Esophagus squamous epithelium (tissue), 4 donors: ENCODE data around the gene KCNQ4.

Source experiments
- POLR2A ChIP-seq, 4 donors: fragments of 450-650 bp; IDR thresholded peaks; one replicate each; pipeline ENCODE4 v1.6.1; 2017; ENCODE audit warnings: antibody characterized with exemption in 4 of 4, mild to moderate bottlenecking in 4 of 4, moderate library complexity in 3 of 4
- TF ChIP-seq, protein P1 (sequence below), 6 experiments: fragments of 450-650 bp in 4 of 6; fragments of 200-600 bp in 2 of 6; sonication (generic) in 2 of 6; IDR thresholded peaks; one replicate each; pipeline ENCODE4 v1.5.1; 2016 to 2019; ENCODE audit warnings: antibody characterized with exemption in 6 of 6, mild to moderate bottlenecking in 4 of 6, moderate library complexity in 4 of 6

DNA sequence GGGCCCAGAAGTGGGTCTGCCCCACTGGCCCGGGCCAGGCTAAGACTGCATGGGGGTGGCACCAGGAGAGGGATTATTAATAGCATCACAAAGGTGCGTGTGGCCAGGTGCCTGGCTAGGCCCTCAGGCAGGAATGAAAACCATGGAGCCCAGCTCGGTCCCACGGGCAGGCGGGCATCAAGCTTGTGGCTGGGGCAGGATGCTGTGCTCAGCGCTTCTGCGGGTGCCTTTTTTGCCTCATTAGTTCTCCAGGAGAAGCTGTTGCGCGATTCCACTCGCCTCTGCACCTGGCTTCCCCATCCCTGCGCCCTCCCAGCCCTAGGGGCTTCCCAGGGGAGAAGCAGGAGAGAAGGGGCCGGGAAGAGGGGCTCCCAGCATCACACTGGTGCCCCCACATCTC, 39.3 kb downstream of the KCNQ4 start:
- TF ChIP-seq, protein P1, sequence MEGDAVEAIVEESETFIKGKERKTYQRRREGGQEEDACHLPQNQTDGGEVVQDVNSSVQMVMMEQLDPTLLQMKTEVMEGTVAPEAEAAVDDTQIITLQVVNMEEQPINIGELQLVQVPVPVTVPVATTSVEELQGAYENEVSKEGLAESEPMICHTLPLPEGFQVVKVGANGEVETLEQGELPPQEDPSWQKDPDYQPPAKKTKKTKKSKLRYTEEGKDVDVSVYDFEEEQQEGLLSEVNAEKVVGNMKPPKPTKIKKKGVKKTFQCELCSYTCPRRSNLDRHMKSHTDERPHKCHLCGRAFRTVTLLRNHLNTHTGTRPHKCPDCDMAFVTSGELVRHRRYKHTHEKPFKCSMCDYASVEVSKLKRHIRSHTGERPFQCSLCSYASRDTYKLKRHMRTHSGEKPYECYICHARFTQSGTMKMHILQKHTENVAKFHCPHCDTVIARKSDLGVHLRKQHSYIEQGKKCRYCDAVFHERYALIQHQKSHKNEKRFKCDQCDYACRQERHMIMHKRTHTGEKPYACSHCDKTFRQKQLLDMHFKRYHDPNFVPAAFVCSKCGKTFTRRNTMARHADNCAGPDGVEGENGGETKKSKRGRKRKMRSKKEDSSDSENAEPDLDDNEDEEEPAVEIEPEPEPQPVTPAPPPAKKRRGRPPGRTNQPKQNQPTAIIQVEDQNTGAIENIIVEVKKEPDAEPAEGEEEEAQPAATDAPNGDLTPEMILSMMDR (IDR thresholded peaks at IDR 0.05) = no peak
- TF ChIP-seq POLR2A (IDR thresholded peaks at IDR 0.05) = no peak
